Measurements from ENCODE around the gene SCYGR5. TPM values are rescaled to one million over a fixed set of nuclear protein-coding genes. Genes with fewer than 3 reads are reported as not detected.

SCYGR5 gene
- total and polyA plus RNA-seq, 2 experiments from 2014 or later = not detected

DNA sequence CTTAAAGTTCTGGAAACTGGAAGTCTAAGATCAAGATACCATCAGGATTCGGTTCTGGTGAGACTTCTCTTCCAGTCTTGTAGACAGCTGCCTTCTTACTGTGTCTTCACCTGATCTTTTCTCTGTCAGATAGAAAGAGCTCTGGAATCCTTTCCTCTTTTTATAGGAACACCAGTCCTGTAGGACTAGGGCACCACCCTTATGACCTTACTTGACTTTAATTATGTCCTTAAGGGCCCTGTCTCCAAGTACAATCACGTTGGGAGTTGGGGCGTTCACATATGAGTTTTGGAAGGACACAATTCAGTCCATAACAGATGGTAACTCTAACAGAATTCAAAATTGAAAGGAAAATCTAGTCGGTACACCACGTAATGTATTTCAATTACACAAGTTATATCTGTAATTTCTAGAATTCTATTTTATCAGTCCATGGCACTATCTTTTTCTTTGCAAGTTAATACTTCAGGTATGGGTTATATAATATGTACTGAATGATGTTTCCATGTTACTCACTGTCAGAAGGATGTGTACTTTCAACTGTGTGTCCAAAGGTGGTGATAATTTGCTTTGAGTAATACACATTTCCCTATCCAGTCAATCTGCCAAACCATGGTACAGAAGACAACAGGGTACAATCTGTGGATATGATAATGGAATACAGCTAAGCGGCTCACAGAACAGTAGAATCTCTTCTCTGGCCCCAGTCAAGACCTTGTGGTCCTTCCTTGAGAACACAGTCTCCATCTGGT, 1.2 kb upstream of the SCYGR5 start:
- Mint-ChIP-seq H3K36me3 (ENCODE audit: low read depth) (no peaks in the 10 kb centered on the region; the same call in 2 of the 3 replicates), H3K27me3 (ENCODE audit: insufficient read depth, low read depth, poor library complexity) (no peaks in the 10 kb centered on the region), H3K4me3 (no peak overlapping the region), H3K4me1 (peaks cover 15% of the 10 kb centered on the region), H3K9me3 (no peaks in the 10 kb centered on the region), H3K27ac (no peak overlapping the region)
- Histone ChIP-seq H3K27ac (ENCODE audit: low read depth) (no peak overlapping the region), H3K79me2 (replicated peaks; ENCODE audit: insufficient read depth) (no peaks in the 10 kb centered on the region), H4K20me1 (replicated peaks; ENCODE audit: insufficient read depth) (no peaks in the 10 kb centered on the region), H3F3A (replicated peaks; ENCODE audit: low read depth) (no peaks in the 10 kb centered on the region), H3K27me3 (ENCODE audit: insufficient read depth) (no peaks in the 10 kb centered on the region), H3K4me2 (no peak overlapping the region), H3K4me3 (no peak overlapping the region), H3K4me1 (ENCODE audit: insufficient read depth) (peaks cover 20% of the 10 kb centered on the region), H3K36me3 (ENCODE audit: insufficient read depth) (no peaks in the 10 kb centered on the region), H2AFZ (no peak overlapping the region), H3K9me2 (ENCODE audit: insufficient read depth) (peaks cover 5% of the 10 kb centered on the region; the same call in 1 of the 2 replicates)
- DNase-seq (ENCODE audit: low spot score) = no peak
- TF ChIP-seq JUNB (IDR thresholded peaks at IDR 0.05; ENCODE audit: unreplicated experiment) = no peak
- no peak for TF ChIP-seq NANOG (IDR thresholded peaks at IDR 0.05; ENCODE audit: borderline replicate concordance)
- TF ChIP-seq, protein P1, sequence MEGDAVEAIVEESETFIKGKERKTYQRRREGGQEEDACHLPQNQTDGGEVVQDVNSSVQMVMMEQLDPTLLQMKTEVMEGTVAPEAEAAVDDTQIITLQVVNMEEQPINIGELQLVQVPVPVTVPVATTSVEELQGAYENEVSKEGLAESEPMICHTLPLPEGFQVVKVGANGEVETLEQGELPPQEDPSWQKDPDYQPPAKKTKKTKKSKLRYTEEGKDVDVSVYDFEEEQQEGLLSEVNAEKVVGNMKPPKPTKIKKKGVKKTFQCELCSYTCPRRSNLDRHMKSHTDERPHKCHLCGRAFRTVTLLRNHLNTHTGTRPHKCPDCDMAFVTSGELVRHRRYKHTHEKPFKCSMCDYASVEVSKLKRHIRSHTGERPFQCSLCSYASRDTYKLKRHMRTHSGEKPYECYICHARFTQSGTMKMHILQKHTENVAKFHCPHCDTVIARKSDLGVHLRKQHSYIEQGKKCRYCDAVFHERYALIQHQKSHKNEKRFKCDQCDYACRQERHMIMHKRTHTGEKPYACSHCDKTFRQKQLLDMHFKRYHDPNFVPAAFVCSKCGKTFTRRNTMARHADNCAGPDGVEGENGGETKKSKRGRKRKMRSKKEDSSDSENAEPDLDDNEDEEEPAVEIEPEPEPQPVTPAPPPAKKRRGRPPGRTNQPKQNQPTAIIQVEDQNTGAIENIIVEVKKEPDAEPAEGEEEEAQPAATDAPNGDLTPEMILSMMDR (conservative IDR thresholded peaks at IDR 0.05; ENCODE audit: low read depth in 2 of 2) = no peak
- no peak for TF ChIP-seq POLR2AphosphoS5 (IDR thresholded peaks at IDR 0.05; ENCODE audit: low read depth)
- TF ChIP-seq, protein P2, sequence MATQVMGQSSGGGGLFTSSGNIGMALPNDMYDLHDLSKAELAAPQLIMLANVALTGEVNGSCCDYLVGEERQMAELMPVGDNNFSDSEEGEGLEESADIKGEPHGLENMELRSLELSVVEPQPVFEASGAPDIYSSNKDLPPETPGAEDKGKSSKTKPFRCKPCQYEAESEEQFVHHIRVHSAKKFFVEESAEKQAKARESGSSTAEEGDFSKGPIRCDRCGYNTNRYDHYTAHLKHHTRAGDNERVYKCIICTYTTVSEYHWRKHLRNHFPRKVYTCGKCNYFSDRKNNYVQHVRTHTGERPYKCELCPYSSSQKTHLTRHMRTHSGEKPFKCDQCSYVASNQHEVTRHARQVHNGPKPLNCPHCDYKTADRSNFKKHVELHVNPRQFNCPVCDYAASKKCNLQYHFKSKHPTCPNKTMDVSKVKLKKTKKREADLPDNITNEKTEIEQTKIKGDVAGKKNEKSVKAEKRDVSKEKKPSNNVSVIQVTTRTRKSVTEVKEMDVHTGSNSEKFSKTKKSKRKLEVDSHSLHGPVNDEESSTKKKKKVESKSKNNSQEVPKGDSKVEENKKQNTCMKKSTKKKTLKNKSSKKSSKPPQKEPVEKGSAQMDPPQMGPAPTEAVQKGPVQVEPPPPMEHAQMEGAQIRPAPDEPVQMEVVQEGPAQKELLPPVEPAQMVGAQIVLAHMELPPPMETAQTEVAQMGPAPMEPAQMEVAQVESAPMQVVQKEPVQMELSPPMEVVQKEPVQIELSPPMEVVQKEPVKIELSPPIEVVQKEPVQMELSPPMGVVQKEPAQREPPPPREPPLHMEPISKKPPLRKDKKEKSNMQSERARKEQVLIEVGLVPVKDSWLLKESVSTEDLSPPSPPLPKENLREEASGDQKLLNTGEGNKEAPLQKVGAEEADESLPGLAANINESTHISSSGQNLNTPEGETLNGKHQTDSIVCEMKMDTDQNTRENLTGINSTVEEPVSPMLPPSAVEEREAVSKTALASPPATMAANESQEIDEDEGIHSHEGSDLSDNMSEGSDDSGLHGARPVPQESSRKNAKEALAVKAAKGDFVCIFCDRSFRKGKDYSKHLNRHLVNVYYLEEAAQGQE (IDR thresholded peaks at IDR 0.05; ENCODE audit: unreplicated experiment) = no peak
- no peak for TF ChIP-seq ZNF114 (CRISPR knock-in tag; IDR thresholded peaks at IDR 0.05)
- TF ChIP-seq, protein P3, sequence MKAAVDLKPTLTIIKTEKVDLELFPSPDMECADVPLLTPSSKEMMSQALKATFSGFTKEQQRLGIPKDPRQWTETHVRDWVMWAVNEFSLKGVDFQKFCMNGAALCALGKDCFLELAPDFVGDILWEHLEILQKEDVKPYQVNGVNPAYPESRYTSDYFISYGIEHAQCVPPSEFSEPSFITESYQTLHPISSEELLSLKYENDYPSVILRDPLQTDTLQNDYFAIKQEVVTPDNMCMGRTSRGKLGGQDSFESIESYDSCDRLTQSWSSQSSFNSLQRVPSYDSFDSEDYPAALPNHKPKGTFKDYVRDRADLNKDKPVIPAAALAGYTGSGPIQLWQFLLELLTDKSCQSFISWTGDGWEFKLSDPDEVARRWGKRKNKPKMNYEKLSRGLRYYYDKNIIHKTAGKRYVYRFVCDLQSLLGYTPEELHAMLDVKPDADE (IDR thresholded peaks at IDR 0.05) = no peak
- no peak for TF ChIP-seq ZNF331 (CRISPR knock-in tag; IDR thresholded peaks at IDR 0.05; ENCODE audit: low read depth)
- no peak for TF ChIP-seq EZH2phosphoT487 (IDR thresholded peaks at IDR 0.05; ENCODE audit: unreplicated experiment)
- no peak for TF ChIP-seq EZH2 (IDR thresholded peaks at IDR 0.05; ENCODE audit: low read depth, unreplicated experiment)
- TF ChIP-seq, protein P4, sequence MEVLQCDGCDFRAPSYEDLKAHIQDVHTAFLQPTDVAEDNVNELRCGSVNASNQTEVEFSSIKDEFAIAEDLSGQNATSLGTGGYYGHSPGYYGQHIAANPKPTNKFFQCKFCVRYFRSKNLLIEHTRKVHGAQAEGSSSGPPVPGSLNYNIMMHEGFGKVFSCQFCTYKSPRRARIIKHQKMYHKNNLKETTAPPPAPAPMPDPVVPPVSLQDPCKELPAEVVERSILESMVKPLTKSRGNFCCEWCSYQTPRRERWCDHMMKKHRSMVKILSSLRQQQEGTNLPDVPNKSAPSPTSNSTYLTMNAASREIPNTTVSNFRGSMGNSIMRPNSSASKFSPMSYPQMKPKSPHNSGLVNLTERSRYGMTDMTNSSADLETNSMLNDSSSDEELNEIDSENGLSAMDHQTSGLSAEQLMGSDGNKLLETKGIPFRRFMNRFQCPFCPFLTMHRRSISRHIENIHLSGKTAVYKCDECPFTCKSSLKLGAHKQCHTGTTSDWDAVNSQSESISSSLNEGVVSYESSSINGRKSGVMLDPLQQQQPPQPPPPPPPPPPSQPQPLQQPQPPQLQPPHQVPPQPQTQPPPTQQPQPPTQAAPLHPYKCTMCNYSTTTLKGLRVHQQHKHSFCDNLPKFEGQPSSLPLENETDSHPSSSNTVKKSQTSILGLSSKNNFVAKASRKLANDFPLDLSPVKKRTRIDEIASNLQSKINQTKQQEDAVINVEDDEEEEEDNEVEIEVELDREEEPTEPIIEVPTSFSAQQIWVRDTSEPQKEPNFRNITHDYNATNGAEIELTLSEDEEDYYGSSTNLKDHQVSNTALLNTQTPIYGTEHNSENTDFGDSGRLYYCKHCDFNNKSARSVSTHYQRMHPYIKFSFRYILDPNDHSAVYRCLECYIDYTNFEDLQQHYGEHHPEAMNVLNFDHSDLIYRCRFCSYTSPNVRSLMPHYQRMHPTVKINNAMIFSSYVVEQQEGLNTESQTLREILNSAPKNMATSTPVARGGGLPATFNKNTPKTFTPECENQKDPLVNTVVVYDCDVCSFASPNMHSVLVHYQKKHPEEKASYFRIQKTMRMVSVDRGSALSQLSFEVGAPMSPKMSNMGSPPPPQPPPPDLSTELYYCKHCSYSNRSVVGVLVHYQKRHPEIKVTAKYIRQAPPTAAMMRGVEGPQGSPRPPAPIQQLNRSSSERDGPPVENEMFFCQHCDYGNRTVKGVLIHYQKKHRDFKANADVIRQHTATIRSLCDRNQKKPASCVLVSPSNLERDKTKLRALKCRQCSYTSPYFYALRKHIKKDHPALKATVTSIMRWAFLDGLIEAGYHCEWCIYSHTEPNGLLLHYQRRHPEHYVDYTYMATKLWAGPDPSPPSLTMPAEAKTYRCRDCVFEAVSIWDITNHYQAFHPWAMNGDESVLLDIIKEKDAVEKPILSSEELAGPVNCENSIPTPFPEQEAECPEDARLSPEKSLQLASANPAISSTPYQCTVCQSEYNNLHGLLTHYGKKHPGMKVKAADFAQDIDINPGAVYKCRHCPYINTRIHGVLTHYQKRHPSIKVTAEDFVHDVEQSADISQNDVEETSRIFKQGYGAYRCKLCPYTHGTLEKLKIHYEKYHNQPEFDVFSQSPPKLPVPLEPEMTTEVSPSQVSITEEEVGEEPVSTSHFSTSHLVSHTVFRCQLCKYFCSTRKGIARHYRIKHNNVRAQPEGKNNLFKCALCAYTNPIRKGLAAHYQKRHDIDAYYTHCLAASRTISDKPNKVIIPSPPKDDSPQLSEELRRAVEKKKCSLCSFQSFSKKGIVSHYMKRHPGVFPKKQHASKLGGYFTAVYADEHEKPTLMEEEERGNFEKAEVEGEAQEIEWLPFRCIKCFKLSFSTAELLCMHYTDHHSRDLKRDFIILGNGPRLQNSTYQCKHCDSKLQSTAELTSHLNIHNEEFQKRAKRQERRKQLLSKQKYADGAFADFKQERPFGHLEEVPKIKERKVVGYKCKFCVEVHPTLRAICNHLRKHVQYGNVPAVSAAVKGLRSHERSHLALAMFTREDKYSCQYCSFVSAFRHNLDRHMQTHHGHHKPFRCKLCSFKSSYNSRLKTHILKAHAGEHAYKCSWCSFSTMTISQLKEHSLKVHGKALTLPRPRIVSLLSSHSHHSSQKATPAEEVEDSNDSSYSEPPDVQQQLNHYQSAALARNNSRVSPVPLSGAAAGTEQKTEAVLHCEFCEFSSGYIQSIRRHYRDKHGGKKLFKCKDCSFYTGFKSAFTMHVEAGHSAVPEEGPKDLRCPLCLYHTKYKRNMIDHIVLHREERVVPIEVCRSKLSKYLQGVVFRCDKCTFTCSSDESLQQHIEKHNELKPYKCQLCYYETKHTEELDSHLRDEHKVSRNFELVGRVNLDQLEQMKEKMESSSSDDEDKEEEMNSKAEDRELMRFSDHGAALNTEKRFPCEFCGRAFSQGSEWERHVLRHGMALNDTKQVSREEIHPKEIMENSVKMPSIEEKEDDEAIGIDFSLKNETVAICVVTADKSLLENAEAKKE (CRISPR knock-in tag; IDR thresholded peaks at IDR 0.05) = no peak
- ATAC-seq = no peak
